ENCODE measurements around the gene NAP1L1.
A peak's percentile ranks its signal among the peaks of the same experiment; 100 is the strongest.

The NAP1L1 gene, protein sequence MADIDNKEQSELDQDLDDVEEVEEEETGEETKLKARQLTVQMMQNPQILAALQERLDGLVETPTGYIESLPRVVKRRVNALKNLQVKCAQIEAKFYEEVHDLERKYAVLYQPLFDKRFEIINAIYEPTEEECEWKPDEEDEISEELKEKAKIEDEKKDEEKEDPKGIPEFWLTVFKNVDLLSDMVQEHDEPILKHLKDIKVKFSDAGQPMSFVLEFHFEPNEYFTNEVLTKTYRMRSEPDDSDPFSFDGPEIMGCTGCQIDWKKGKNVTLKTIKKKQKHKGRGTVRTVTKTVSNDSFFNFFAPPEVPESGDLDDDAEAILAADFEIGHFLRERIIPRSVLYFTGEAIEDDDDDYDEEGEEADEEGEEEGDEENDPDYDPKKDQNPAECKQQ

GRCh38 chr12:76083904-76084862 is at the start of gene NAP1L1:
NAP1L1 (minus strand) TSS chr12:76084685; CDS start chr12:76074219, 10,466 bp downstream.
- no peak for TF ChIP-seq CTCF (IDR thresholded peaks at IDR 0.05; ENCODE audit: borderline replicate concordance, insufficient read depth, low read depth, low read length)
- peak within 1 kb of the TSS; percentile 84 for H3K4me3 ChIP-seq (ENCODE audit: low read depth, low read length)

GRCh38 chr12:76127588-76127987 is 43.1 kb upstream of the NAP1L1 start:
- no peak overlapping the region for H3K4me3 ChIP-seq (ENCODE audit: low read depth, low read length)
- no peak for TF ChIP-seq CTCF (IDR thresholded peaks at IDR 0.05; ENCODE audit: borderline replicate concordance, insufficient read depth, low read depth, low read length)

- no peak for TF ChIP-seq CTCF (IDR thresholded peaks at IDR 0.05; ENCODE audit: borderline replicate concordance, insufficient read depth, low read depth, low read length)
- no peak overlapping the region for H3K4me3 ChIP-seq (ENCODE audit: low read depth, low read length)
These were observed 40.0 kb upstream of the NAP1L1 start for GRCh38 chr12:76124456-76124855.

DNA sequence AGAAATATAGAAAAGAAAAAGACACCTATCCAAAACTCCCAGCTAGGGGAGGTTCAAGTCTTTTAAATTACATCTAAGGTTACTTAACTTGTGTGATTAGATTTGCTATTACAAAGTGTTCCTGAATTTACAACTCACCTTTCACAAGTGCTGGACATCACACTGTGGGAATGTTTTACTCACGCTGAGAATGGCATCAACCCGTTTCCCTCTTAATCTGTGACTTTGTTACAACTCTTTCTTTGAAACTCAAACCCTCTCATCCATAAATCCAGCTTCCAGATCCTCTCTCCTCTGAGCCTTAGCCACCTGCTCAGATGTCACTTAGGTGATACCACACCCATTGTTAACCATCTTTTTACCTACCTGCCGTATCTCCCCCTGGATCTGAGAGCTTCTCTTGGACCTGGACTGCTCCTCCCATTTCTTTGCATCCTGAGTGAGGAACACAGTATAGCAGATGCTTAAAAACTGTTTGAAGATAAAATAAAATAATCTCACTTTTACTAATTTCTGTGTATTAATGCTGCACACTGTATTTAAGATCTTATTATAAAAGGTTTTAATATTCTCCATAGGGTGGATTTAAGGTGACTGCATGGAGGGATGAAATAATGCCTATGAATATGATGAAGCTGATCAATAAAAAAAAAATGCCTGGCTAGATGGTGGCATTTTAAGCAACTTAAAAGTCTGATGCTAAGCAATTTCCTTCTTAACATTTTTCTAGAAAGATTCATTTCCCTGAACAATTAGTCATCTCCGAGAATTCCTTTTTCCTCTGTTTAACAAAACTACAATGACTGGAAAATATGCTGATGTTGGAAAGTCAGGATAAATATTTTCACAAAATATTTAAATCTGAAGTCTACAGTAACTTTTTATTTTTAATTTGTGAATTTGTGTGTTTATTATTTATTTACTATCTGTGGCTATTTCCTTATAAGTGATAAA is 39.1 kb upstream of the NAP1L1 start:
- no peak for TF ChIP-seq CTCF (IDR thresholded peaks at IDR 0.05; ENCODE audit: borderline replicate concordance, insufficient read depth, low read depth, low read length)
- H3K4me3 ChIP-seq (ENCODE audit: low read depth, low read length), result no peak overlapping the region

DNA sequence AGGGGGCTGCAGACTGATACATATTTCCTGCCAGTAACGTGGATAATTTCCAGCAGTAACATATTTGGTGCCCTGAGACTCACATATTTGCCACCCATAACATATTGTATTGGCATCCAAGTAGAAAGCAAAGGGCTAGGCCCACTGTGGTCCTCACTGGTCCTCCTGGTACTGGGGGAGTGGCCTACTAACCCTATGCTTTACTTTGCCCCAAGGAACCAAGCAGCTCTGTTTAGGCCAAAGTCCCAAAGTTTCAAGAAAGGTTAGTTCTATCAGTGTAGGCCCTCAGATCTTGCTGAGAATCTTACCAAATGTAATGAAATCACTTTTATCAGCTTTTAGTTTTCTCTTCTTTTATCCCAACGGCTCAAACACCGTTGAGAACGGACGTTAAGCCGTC is 35.4 kb upstream of the NAP1L1 start:
- H3K4me3 ChIP-seq (ENCODE audit: low read depth, low read length), result no peak overlapping the region
- no peak for TF ChIP-seq CTCF (IDR thresholded peaks at IDR 0.05; ENCODE audit: borderline replicate concordance, insufficient read depth, low read depth, low read length)

DNA sequence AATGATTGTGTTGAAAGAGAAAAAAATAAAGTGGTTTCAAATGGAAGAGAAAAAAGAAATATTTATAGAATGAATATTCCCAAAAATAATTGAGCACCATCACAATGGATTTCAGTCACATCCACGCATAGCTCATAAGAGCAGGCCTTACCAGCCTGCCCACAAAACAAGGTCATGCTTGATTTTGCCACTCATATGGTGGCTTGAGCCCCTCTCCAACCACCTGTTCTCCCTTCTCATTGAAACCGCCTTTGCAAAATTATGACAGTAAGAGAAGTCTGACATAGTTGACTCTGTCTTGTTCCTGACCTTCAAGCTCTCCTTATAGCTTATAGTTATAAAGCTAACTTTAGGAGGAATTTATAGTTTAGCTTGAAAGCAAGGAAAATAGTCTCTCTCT is 33.3 kb upstream of the NAP1L1 start:
- TF ChIP-seq CTCF (IDR thresholded peaks at IDR 0.05; ENCODE audit: borderline replicate concordance, insufficient read depth, low read depth, low read length), result no peak
- H3K4me3 ChIP-seq (ENCODE audit: low read depth, low read length), result no peak overlapping the region
